Panc1 (cell line): Measurements from ENCODE around the gene EXOC6B.

Source experiments
- CTCF ChIP-seq: fragments of 450-650 bp; IDR thresholded peaks from 2 replicates; pipeline ENCODE4 v1.5.1; 2017; ENCODE audit warnings: mild to moderate bottlenecking
- REST ChIP-seq, 2 experiments: IDR thresholded peaks; 2 replicates each; pipeline ENCODE4 v1.6.1; 2011 to 2012; ENCODE audit warnings: low read depth in 2 of 2, control low read depth in 1 of 2, low read length in 1 of 2, mild to moderate bottlenecking in 1 of 2, moderate library complexity in 1 of 2; ENCODE audit not compliant: insufficient read depth in 1 of 2

GRCh38 chr2:72273384-72273783, 552.4 kb downstream of the EXOC6B start:
- TF ChIP-seq CTCF: no peak
- no peak for TF ChIP-seq REST (IDR thresholded peaks at IDR 0.05; ENCODE audit: insufficient read depth in 1 of 2, low read depth in 2 of 2, low read length in 1 of 2)
